PFSK-1 (cell line): ENCODE results near the gene MYBPH.

ENCODE experiments used
- POLR2AphosphoS5 ChIP-seq: IDR thresholded peaks from 2 replicates; pipeline ENCODE4 v1.6.1; 2012; ENCODE audit warnings: low read depth, mild to moderate bottlenecking, control low read depth, low read length, moderate library complexity
- REST ChIP-seq, 2 experiments: IDR thresholded peaks; 2 replicates each; pipeline versions ENCODE4 v1.6.1 to v1.8.0; 2011 to 2012; ENCODE audit warnings: low read depth in 2 of 2, low read length in 2 of 2, control low read depth in 1 of 2, inconsistent platforms in 1 of 2, mild to moderate bottlenecking in 1 of 2, moderate library complexity in 1 of 2; ENCODE audit not compliant: insufficient read depth in 1 of 2
- TAF1 ChIP-seq: IDR thresholded peaks from 2 replicates; pipeline ENCODE4 v1.6.1; 2012; ENCODE audit warnings: low read length, control low read depth, borderline replicate concordance; ENCODE audit not compliant: insufficient read depth

- TF ChIP-seq REST (IDR thresholded peaks at IDR 0.05; ENCODE audit: insufficient read depth in 1 of 2, low read depth in 2 of 2, low read length in 2 of 2) = no peak
- TF ChIP-seq TAF1 = no peak
- TF ChIP-seq POLR2AphosphoS5 = no peak
Measured at GRCh38 chr1:203185585-203185984, 10.0 kb upstream of the MYBPH start.
